D721Med (cell line): ENCODE measurements around the gene MFN2.

Experiments used
- DNase-seq: peaks from one replicate; pipeline ENCODE4 v3.0.0; 2011; ENCODE audit warnings: low spot score; ENCODE audit not compliant: insufficient read length
- FAIRE-seq: peaks from 2 replicates; lab custom pipeline; 2011; peaks lifted over from hg19 to GRCh38; lab: Jason Lieb, UNC
- TF ChIP-seq, protein P1 (sequence below): IDR thresholded peaks from 2 replicates; pipeline ENCODE4 v1.5.1; 2012; ENCODE audit warnings: mild to moderate bottlenecking, control low read depth; ENCODE audit not compliant: insufficient read depth; ENCODE audit errors: missing control alignments

The MFN2 gene

DNA sequence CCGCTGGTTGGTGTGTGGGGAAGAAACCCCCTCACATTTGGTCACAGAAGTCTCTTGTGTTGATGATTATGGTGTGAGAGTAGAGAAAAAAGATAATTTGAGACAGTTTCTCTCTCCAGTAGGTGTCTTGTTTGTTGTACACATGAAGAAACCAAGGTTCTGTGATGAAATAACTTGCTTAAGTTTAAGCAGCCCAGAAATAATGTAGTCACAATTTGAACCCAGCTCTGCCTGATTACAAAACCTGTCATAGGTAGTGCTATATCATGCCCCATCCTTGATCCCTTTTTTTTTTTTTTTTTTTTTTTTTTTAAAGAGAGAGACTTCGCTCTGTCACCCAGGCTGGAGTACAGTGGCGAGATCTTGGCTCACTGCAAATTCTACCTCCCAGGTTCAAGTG, 4.9 kb downstream of the MFN2 start:
- TF ChIP-seq, protein P1, sequence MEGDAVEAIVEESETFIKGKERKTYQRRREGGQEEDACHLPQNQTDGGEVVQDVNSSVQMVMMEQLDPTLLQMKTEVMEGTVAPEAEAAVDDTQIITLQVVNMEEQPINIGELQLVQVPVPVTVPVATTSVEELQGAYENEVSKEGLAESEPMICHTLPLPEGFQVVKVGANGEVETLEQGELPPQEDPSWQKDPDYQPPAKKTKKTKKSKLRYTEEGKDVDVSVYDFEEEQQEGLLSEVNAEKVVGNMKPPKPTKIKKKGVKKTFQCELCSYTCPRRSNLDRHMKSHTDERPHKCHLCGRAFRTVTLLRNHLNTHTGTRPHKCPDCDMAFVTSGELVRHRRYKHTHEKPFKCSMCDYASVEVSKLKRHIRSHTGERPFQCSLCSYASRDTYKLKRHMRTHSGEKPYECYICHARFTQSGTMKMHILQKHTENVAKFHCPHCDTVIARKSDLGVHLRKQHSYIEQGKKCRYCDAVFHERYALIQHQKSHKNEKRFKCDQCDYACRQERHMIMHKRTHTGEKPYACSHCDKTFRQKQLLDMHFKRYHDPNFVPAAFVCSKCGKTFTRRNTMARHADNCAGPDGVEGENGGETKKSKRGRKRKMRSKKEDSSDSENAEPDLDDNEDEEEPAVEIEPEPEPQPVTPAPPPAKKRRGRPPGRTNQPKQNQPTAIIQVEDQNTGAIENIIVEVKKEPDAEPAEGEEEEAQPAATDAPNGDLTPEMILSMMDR, result no peak
- FAIRE-seq (no peak), DNase-seq (no peak)

DNA sequence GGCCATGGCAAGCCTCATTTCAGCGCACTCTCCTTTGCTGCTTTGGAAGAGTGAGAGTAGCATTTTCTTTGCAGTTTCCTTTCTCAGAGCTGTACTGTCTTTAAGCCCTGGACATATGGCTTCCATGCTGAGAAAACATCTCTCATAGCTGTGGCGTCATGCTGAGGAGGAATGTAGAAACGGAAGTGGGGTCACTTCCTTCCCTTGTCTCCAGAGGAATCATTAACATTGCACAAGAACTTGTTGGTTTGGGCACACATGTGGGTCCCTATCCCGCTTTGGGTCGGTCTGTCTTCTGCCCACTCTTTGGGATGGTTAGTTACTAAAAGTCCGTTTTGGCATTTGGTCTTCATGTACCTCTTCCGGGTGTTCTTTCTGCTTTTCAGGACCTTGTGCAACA, 5.6 kb downstream of the MFN2 start:
- no peak for FAIRE-seq
- no peak for DNase-seq
- TF ChIP-seq, protein P1, result no peak

DNA sequence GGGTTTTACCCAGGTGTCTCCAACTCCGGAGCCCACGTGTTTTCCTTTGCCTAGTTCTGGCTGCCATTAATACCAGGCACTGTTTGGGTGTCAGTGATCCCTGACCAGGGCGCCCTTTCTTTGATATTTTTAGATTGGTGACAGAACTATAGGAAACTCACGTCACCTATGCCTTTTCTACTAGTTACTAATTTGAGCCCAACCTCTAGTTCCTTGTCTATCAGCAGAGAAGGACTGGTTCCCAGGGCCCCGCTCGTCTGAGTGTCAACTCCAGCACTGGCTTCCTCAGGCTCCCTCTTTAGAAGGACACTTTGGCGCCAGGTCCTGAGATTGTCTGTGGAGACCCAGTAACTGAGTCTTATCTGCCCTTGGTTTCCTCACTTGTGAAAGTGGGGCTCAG, 9.4 kb downstream of the MFN2 start:
- FAIRE-seq, result no peak
- TF ChIP-seq, protein P1, result no peak

DNA sequence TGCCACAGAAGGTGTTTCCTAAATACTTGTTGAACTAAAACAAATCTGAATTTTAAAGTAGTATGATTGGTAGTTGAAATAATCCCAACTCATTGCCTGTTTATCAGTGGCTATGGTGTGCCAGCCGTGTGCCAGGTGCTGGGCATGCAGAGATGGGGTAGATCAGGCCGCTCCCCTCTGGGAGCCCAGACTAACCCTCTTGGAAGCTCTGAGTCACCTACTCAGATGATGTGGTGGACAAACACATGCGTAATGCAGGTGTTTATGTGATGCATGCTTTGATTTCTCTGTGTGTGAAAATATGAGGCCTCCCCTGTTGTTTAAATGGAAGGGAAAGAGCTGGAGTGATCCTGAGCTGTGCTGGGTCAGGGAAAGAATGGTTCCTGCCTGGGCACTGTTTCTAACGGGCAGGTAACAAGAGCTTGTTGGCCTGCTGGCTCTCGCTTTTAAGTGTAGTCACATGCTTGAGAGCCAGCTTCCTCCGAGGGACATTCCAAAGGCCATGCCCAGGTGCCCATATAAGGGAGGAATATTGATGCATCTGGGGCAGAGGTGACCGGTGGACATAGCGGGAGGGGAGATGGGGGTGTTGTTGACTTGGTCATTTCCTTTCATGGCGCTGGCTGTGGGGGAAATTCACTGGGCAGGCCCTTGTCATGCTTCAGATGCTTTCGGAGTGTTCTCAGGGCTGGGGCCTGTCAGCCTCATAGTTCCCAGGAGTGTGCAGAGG, 10.2 kb downstream of the MFN2 start:
- no peak for DNase-seq
- FAIRE-seq, result no peak
- TF ChIP-seq, protein P1, result no peak

More for the DNA sequence above, 9.4 kb downstream of the MFN2 start:
- no peak for DNase-seq

DNA sequence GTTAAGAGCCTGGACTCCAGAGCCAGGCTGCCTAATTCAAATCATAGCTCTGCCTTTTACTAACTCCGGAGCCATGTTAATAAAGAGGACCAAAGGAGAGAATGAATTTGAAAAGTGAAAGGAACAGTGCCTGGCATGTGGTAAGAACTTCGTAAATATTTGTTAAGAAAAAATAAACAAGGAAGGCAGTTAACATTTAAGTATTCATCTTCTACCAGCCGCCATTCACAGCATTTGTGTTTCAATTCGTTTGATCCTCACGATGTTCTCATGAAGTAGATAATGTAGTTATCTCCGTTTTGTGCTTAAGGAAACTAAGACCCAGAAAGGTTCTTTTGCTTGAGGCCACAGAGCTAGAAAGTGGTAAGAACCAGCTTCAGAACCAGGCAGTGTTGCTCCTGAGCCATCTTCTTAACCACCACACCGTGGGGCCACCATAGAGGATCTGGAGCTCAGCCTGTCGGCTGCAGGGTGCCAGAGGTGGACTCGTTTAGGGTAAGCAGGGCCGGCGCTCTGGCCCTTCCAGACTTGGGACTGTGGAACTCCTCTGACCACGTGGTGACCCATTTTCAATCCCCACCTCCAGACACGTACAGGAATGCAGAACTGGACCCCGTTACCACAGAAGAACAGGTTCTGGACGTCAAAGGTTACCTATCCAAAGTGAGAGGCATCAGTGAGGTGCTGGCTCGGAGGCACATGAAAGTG, 11.9 kb downstream of the MFN2 start:
- TF ChIP-seq, protein P1, result no peak
- no peak for FAIRE-seq
- DNase-seq, result no peak

DNA sequence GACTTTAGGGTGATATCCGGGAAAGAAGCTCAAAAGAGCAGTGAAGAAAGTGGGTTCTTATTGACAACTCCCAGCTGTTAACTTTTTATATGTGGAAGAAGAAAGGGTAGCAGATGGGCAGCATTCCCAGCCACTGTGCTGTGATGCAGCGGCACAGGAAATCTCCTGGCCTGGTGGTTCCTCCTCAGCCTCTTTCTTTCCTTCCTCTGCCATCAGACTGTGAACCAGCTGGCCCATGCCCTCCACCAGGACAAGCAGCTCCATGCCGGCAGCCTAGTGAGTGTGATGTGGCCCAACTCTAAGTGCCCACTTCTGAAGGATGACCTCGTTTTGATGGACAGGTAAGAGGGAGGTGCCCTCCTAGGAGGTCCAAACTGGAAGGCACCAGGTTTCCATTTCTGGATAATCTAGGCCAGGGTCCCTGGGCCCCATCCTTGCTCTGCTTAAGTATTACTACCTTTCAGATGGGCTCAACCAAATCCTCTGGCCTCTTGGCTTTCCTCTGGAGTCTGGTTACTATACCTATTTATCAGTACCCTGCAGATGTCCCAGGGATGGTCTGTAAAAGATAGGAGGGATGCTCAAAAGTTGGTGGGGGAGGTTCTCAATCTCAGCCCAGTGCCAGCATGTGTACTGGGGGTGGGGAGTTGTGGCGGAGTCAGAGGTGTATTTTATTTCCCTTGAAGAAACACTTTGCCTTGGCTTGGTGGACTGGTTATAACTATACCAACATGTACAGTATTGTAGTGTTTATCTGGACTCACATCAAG, 17.0 kb downstream of the MFN2 start:
- TF ChIP-seq, protein P1, result no peak
- FAIRE-seq (no peak), DNase-seq (no peak)

DNA sequence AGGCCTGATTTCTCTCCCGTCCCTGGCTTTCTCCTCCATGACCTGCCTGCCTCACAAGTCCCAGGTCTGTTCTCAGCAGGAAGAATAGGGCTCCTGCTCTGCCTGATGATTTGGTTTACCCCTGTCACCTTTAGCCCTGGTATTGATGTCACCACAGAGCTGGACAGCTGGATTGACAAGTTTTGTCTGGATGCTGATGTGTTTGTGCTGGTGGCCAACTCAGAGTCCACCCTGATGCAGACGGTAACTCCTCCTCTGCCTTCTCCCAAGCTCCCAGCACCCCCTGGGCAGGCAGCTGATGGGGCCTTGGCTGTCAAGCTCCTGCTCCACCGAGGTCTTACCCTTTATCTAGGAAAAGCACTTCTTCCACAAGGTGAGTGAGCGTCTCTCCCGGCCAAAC, 18.4 kb downstream of the MFN2 start:
- TF ChIP-seq, protein P1, result no peak
- FAIRE-seq (no peak), DNase-seq (no peak)
